DMS79 treated with DMSO at 0.1 percent for 48 hours (cell line): Measurements from ENCODE around the gene MAPK6.

Source experiments
- DNase-seq: peaks from one replicate; lab custom pipeline; 2025; lab: John Stamatoyannopoulos, UW

The MAPK6 gene

GRCh38 chr15:52010633-52011595 lies 8.1 kb upstream of the MAPK6 start:
- peak; percentile 61 for DNase-seq

DNA sequence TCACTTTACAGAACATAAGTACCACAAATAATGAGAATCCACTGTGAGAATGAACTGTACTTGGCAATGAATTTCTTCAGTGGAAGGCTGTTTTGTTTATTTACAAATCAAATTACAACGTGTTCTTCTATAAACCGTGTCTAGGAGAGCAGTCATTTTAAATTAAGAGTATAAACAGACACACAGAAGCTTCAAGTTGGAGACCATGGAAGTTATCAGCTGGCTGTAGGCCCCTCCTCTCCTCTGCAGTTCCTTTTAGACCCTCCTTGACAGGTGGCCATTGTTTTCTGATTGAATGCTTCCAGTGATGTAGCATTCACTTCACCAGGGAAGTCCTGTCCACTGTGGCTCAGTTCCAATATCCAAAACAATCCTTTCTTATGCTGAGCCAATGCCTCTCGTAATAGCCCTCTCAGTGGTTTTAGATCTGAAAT lies 7.3 kb upstream of the MAPK6 start:
- DNase-seq: peak; percentile 81

GRCh38 chr15:52012210-52012609 lies 6.8 kb upstream of the MAPK6 start:
- DNase-seq: no peak

- no peak for DNase-seq
These were observed 5.7 kb upstream of the MAPK6 start for GRCh38 chr15:52013151-52013791.

- DNase-seq: no peak
These were observed 4.4 kb upstream of the MAPK6 start for GRCh38 chr15:52014616-52015015.

GRCh38 chr15:52016316-52016715 lies 2.7 kb upstream of the MAPK6 start:
- DNase-seq: no peak

- no peak for DNase-seq
These were observed 775 bp upstream of the MAPK6 start for GRCh38 chr15:52018244-52018643.

GRCh38 chr15:52019394-52020220 lies 588 bp downstream of the MAPK6 start:
- peak; percentile 22 for DNase-seq

DNA sequence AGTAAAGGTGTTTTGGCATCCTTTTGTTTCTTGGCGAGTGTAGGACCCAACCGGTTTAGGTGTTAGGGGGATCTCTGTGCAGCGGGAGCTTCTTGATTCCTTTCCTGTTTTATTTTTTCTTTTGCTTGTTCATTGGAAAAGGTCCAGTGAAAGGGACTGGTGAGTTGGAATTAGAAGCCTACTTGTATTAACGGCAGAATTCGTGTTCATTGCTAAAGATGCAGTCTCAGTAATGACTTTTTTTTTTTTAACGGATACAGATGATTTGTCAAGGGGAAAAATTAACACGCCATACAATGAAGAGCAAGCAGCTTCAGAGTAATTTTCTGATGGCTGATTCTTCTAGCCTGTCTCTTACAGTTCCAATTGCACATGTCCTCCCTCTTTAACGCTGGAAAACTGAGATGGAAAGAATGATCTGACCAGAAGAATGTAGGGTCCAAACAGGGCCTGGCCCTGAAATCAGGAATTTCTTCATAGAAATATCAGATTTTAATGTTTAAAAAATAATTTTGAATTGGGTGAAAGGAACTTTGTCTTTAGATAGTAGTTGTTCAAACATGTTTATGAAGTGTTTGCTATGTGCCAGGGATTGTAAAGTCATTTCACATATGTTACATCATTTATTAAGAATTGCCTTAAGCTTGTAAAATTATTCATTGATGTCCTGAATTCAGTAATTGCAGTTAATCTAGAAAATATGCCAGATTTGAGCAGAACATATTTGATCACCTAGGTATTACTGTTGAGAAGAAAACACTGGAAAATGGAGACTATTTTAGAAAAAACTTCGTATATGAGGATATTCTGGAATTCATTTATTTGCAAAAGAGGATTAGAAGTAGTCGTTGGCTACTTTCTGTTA lies 1.4 kb downstream of the MAPK6 start:
- DNase-seq: peak; percentile 22

DNA sequence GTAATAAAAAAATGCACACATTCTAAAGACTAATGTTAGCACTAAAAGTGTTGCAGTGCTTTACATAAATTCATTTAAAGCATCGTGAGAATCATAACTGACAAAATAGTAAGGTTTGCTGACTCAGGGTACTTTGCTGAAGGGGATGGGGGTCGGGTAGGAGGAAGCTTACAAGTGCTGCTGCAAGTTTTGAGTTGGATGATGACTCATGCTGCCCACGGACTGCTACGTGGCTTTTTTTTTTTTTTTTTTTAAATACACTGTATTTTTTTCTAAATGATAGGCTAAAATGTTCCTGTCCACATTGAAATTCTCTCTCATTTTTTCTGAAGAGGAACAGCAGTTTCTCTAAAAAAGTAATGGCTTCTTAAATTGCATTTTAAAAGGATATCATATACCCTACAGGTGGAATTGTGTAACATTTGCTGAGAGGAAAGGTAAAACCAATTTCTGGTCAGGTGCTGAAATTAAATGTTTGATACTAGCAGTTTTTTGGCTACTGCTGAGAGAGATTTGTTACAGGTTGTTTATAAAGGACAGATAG lies 2.2 kb downstream of the MAPK6 start:
- peak; percentile 10 for DNase-seq

GRCh38 chr15:52021892-52022540 lies 3.0 kb downstream of the MAPK6 start:
- DNase-seq: no peak

DNA sequence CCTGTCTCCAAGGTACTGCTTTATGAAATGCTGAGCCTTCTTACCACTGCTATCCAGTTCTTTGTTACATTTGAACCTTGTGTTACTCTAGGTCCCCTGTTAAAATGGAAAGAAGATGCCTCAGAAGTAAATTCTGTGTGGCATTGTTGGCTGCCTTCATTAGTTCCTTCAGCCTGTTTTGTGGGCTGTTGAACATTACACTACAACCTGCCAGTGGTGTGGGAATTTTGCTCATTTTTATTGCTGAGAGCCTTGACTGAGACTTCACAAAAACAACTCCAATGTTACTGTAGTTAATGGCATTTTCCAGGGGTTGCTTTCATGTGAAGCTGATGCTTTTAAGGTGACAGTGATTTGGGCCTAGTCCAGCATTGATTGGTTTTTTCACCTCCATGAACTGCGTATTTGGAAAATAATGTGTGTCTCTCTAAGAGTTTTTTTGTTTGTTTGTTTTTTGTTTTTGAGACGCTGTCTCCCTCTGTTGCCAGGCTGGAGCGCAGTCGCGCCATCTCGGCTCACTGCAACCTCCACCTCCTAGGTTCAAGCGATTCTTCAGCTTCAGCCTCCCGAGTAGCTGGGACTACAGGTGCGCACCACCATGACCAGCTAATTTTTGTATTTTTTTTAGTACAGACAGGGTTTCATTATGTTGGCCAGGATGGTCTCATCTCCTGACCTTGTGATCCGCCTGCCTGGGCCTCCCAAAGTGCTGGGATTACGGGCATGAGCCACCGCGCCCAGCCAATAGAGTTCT lies 4.3 kb downstream of the MAPK6 start:
- DNase-seq: no peak

GRCh38 chr15:52028431-52029093 lies 9.5 kb downstream of the MAPK6 start:
- no peak for DNase-seq

- DNase-seq: no peak
These were observed 11.0 kb downstream of the MAPK6 start for GRCh38 chr15:52030010-52030409.

GRCh38 chr15:52031556-52031955 lies 12.5 kb downstream of the MAPK6 start:
- no peak for DNase-seq

- no peak for DNase-seq
These were observed 19.0 kb downstream of the MAPK6 start for GRCh38 chr15:52037889-52038505.

- peak; percentile 16 for DNase-seq
These were observed 21.1 kb downstream of the MAPK6 start for GRCh38 chr15:52039925-52040781.
